GM23248 (cell line): ENCODE results near the gene STXBP3.

Source experiments
- EZH2 ChIP-seq: fragments of 200-600 bp; sonication (generic); IDR thresholded peaks from 2 replicates; pipeline ENCODE4 v1.6.1; 2018; ENCODE audit warnings: antibody characterized with exemption, mild to moderate bottlenecking; ENCODE audit not compliant: insufficient read depth, poor library complexity, severe bottlenecking
- EZH2phosphoT487 ChIP-seq: fragments of 200-600 bp; sonication (generic); IDR thresholded peaks from 2 replicates; pipeline ENCODE4 v1.6.1; 2018; ENCODE audit warnings: antibody characterized with exemption, moderate library complexity, mild to moderate bottlenecking, low read depth; ENCODE audit not compliant: insufficient read depth

GRCh38 chr1:108813326-108813725 lies 66.9 kb downstream of the STXBP3 start:
- TF ChIP-seq EZH2phosphoT487 (no peak), EZH2 (no peak)
